WTC11 (cell line): ENCODE data around the gene CHAC1. TPM values are rescaled to one million over a fixed set of nuclear protein-coding genes. Genes with fewer than 3 reads are reported as not detected.
A peak's percentile ranks its signal among the peaks of the same experiment; 100 is the strongest.

Experiments
- ATAC-seq: fragments of 200-7000 bp; cut with Tn5 transposase; 2 replicates; pipeline ENCODE4 v1.10.0; 2021; ENCODE audit warnings: mild to moderate bottlenecking, moderate library complexity
- CTCF ChIA-PET: fragments of 300-600 bp; sonication (Branson Sonifier 250); formaldehyde crosslinking; loops from one replicate; lab custom pipeline; 2021; ENCODE audit warnings: antibody characterized with exemption; lab: Charles Lee
- POLR2A ChIA-PET: fragments of 350-600 bp; sonication (Branson Sonifier 250); formaldehyde crosslinking; loops from one replicate; lab custom pipeline; 2021; ENCODE audit warnings: antibody characterized with exemption; lab: Charles Lee
- DNase-seq: peaks from one replicate; pipeline ENCODE4 v3.0.0; 2021; ENCODE audit warnings: low spot score
- H3K27ac Mint-ChIP-seq: 2 replicates; pipeline ENCODE4 v1.8.0; 2021; ENCODE audit warnings: mixed read lengths
- H3K27me3 Mint-ChIP-seq: 2 replicates; pipeline ENCODE4 v1.8.0; 2021; ENCODE audit warnings: low read depth, mild to moderate bottlenecking, moderate library complexity, mixed read lengths
- H3K36me3 Mint-ChIP-seq: 2 replicates; pipeline ENCODE4 v1.8.0; 2021; ENCODE audit warnings: mixed read lengths
- H3K4me1 Mint-ChIP-seq: 2 replicates; pipeline ENCODE4 v1.8.0; 2022; ENCODE audit warnings: mixed read lengths
- H3K4me3 Mint-ChIP-seq: 2 replicates; pipeline ENCODE4 v1.8.0; 2021; ENCODE audit warnings: mild to moderate bottlenecking, moderate library complexity, mixed read lengths
- H3K9me3 Mint-ChIP-seq: 2 replicates; pipeline ENCODE4 v1.8.0; 2021; ENCODE audit warnings: mixed read lengths
- E2F5 ChIP-seq: sonication (generic); formaldehyde crosslinking; IDR thresholded peaks from 2 replicates; pipeline ENCODE4 v1.8.1; 2022; ENCODE audit warnings: mild to moderate bottlenecking, moderate library complexity, missing genetic modification reagents
- ELF4 ChIP-seq: sonication (generic); formaldehyde crosslinking; IDR thresholded peaks from 2 replicates; pipeline ENCODE4 v1.8.1; 2022; ENCODE audit warnings: low read depth, mild to moderate bottlenecking, moderate library complexity, missing genetic modification reagents
- GRHL2 ChIP-seq: fragments of 250-450 bp; sonication (Bioruptor Pico); IDR thresholded peaks from 2 replicates; pipeline ENCODE4 v1.8.0; 2022; ENCODE audit warnings: mild to moderate bottlenecking, moderate library complexity; ENCODE audit not compliant: insufficient replicate concordance, severe bottlenecking
- IRF2 ChIP-seq: sonication (generic); formaldehyde crosslinking; IDR thresholded peaks from 2 replicates; pipeline ENCODE4 v1.8.0; 2022; ENCODE audit warnings: low read depth, missing genetic modification reagents, borderline replicate concordance
- MLX ChIP-seq: sonication (generic); formaldehyde crosslinking; IDR thresholded peaks from 2 replicates; pipeline ENCODE4 v1.8.1; 2023; ENCODE audit warnings: mild to moderate bottlenecking, missing genetic modification reagents, moderate library complexity
- MXD4 ChIP-seq: fragments of 250-450 bp; sonication (Bioruptor Pico); IDR thresholded peaks from 2 replicates; pipeline ENCODE4 v1.8.0; 2021; ENCODE audit warnings: mild to moderate bottlenecking, moderate library complexity, borderline replicate concordance
- NR2C2 ChIP-seq: sonication (generic); formaldehyde crosslinking; IDR thresholded peaks from 2 replicates; pipeline ENCODE4 v1.8.0; 2022; ENCODE audit warnings: mild to moderate bottlenecking, missing genetic modification reagents
- NR3C1 ChIP-seq: sonication (generic); formaldehyde crosslinking; conservative IDR thresholded peaks from 2 replicates; pipeline ENCODE4 v1.8.1; 2023; ENCODE audit warnings: low read depth, mild to moderate bottlenecking, missing genetic modification reagents
- ZNF317 ChIP-seq: sonication (generic); formaldehyde crosslinking; IDR thresholded peaks from 2 replicates; pipeline ENCODE4 v1.8.1; 2023; ENCODE audit warnings: low read depth, mild to moderate bottlenecking, moderate library complexity, missing genetic modification reagents, borderline replicate concordance
- total RNA-seq: library from RNA; stranded (reverse); gene quantifications from 3 replicates; pipeline ENCODE4 v1.2.3, GENCODE V29; 2021
- TF ChIP-seq, protein P1 (sequence below): sonication (generic); formaldehyde crosslinking; IDR thresholded peaks from 2 replicates; pipeline ENCODE4 v1.8.0; 2022; ENCODE audit warnings: mild to moderate bottlenecking, missing genetic modification reagents
- TF ChIP-seq, protein P2 (sequence below): sonication (generic); formaldehyde crosslinking; conservative IDR thresholded peaks from 2 replicates; pipeline ENCODE4 v1.8.1; 2023; ENCODE audit warnings: mild to moderate bottlenecking, low read depth, missing genetic modification reagents, moderate library complexity
- TF ChIP-seq, protein P3 (sequence below): sonication (generic); formaldehyde crosslinking; IDR thresholded peaks from 2 replicates; pipeline ENCODE4 v1.8.1; 2023; ENCODE audit warnings: mild to moderate bottlenecking, missing genetic modification reagents, moderate library complexity
- TF ChIP-seq, protein P4 (sequence below): sonication (generic); formaldehyde crosslinking; IDR thresholded peaks from 2 replicates; pipeline ENCODE4 v1.8.0; 2022; ENCODE audit warnings: mild to moderate bottlenecking, missing genetic modification reagents

Gene CHAC1
- total RNA-seq, 1 experiment from 2014 or later = 31.0 TPM

DNA sequence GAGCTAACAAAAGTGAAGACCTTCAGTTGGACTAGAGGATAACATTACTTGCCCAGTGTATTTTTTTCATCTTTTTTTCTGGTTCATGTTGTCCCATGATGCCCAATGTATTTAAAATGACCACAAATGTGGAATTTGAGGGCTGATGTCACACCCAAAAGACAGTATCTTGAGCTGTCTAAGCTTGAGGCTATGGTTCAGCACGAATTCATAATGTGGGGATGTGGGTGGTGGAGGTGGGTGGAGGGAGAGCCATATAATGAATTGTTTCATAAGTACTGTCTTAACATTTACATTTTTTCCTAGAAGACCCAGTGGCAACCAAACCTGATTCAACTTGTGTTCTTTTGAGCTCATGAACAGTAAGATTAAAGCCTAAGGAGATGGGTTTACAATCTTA lies 37.5 kb downstream of the CHAC1 start:
- no peak for DNase-seq
- TF ChIP-seq E2F5 (CRISPR knock-in tag) (no peak), IRF2 (no peak), MXD4 (CRISPR knock-in tag) (no peak), MLX (CRISPR knock-in tag) (no peak), NR2C2 (no peak), NR3C1 (no peak), GRHL2 (CRISPR knock-in tag) (no peak)
- TF ChIP-seq, protein P1, sequence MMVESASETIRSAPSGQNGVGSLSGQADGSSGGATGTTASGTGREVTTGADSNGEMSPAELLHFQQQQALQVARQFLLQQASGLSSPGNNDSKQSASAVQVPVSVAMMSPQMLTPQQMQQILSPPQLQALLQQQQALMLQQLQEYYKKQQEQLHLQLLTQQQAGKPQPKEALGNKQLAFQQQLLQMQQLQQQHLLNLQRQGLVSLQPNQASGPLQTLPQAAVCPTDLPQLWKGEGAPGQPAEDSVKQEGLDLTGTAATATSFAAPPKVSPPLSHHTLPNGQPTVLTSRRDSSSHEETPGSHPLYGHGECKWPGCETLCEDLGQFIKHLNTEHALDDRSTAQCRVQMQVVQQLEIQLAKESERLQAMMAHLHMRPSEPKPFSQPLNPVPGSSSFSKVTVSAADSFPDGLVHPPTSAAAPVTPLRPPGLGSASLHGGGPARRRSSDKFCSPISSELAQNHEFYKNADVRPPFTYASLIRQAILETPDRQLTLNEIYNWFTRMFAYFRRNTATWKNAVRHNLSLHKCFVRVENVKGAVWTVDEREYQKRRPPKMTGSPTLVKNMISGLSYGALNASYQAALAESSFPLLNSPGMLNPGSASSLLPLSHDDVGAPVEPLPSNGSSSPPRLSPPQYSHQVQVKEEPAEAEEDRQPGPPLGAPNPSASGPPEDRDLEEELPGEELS (CRISPR knock-in tag) = no peak
- TF ChIP-seq, all 79 proteins: peak for 0
- Mint-ChIP-seq H3K27me3 (no peaks in the 10 kb centered on the region), H3K36me3 (peaks cover 51% of the 10 kb centered on the region), H3K4me3 (no peak overlapping the region), H3K4me1 (peaks cover 9% of the 10 kb centered on the region), H3K9me3 (no peaks in the 10 kb centered on the region), H3K27ac (no peak overlapping the region; the same call in 1 of the 2 replicates)
- CTCF ChIA-PET = interaction anchor here (1.5 kb wide), 1 partner anchor 49 kb away, joined by 6 read pairs; no protein-coding TSS in a partner anchor
- no peak for ATAC-seq
- POLR2A ChIA-PET = no interaction called here

GRCh38 chr15:40991355-40991754 lies 38.1 kb downstream of the CHAC1 start:
- peaks cover 9% of the 10 kb centered on the region for H3K4me1 Mint-ChIP-seq
- H3K36me3 Mint-ChIP-seq = peaks cover 53% of the 10 kb centered on the region
- ATAC-seq = no peak
- DNase-seq = no peak
- no peaks in the 10 kb centered on the region for H3K9me3 Mint-ChIP-seq
- H3K27me3 Mint-ChIP-seq = no peaks in the 10 kb centered on the region
- no peak overlapping the region for H3K4me3 Mint-ChIP-seq
- POLR2A ChIA-PET = interaction anchor here (0.7 kb wide), 1 partner anchor 37 kb away, joined by 3 read pairs; no protein-coding TSS in a partner anchor
- CTCF ChIA-PET = interaction anchor here (0.8 to 2.5 kb wide), 4 partner anchors 50 to 97 kb away, joined by 4 to 9 read pairs (median 6); partner anchors contain the start of gene VPS18
- TF ChIP-seq ZNF317 (CRISPR knock-in tag) = no peak
- TF ChIP-seq, protein P2, sequence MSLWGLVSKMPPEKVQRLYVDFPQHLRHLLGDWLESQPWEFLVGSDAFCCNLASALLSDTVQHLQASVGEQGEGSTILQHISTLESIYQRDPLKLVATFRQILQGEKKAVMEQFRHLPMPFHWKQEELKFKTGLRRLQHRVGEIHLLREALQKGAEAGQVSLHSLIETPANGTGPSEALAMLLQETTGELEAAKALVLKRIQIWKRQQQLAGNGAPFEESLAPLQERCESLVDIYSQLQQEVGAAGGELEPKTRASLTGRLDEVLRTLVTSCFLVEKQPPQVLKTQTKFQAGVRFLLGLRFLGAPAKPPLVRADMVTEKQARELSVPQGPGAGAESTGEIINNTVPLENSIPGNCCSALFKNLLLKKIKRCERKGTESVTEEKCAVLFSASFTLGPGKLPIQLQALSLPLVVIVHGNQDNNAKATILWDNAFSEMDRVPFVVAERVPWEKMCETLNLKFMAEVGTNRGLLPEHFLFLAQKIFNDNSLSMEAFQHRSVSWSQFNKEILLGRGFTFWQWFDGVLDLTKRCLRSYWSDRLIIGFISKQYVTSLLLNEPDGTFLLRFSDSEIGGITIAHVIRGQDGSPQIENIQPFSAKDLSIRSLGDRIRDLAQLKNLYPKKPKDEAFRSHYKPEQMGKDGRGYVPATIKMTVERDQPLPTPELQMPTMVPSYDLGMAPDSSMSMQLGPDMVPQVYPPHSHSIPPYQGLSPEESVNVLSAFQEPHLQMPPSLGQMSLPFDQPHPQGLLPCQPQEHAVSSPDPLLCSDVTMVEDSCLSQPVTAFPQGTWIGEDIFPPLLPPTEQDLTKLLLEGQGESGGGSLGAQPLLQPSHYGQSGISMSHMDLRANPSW (CRISPR knock-in tag) = no peak
- no peak for TF ChIP-seq ELF4 (CRISPR knock-in tag)
- TF ChIP-seq, protein P3, sequence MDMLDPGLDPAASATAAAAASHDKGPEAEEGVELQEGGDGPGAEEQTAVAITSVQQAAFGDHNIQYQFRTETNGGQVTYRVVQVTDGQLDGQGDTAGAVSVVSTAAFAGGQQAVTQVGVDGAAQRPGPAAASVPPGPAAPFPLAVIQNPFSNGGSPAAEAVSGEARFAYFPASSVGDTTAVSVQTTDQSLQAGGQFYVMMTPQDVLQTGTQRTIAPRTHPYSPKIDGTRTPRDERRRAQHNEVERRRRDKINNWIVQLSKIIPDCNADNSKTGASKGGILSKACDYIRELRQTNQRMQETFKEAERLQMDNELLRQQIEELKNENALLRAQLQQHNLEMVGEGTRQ = no peak
- TF ChIP-seq, protein P4, sequence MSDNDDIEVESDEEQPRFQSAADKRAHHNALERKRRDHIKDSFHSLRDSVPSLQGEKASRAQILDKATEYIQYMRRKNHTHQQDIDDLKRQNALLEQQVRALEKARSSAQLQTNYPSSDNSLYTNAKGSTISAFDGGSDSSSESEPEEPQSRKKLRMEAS (CRISPR knock-in tag) = no peak
- TF ChIP-seq E2F5 (CRISPR knock-in tag) = no peak
- H3K27ac Mint-ChIP-seq = peak overlapping the region; percentile 64; the same call in 1 of the 2 replicates
